ENCODE measurements around the gene SEMA4B.
"Not testable (repeated sequence)": the region's sequence is repeated elsewhere in the genome, so short reads cannot be mapped to it uniquely, and the experiment has no call there.

The SEMA4B gene
- 4.8 to 16.7 reads per million in 2 experiments for total RNA-seq

GRCh38 chr15:90201130-90201943, at the start of gene SEMA4B:
TSS of gene SEMA4B (plus strand) at chr15:90201330. CDS start at chr15:90201579, 249 bp downstream.
- DNase-seq (ENCODE audit: low read depth) = peak; percentile 56

GRCh38 chr15:90151989-90152645, 49.0 kb upstream of the SEMA4B start:
- no peak for DNase-seq (ENCODE audit: low read depth)

GRCh38 chr15:90153658-90154057, 47.5 kb upstream of the SEMA4B start:
- DNase-seq (ENCODE audit: low read depth) = no peak

GRCh38 chr15:90154246-90154645, 46.9 kb upstream of the SEMA4B start:
- no peak for DNase-seq (ENCODE audit: low read depth)

- DNase-seq (ENCODE audit: low read depth) = no peak
These were observed 46.1 kb upstream of the SEMA4B start for GRCh38 chr15:90154861-90155626.

GRCh38 chr15:90159213-90159612, 41.9 kb upstream of the SEMA4B start:
- DNase-seq (ENCODE audit: low read depth) = no peak

- DNase-seq (ENCODE audit: low read depth) = no peak
These were observed 40.1 kb upstream of the SEMA4B start for GRCh38 chr15:90160781-90161727.

GRCh38 chr15:90161950-90162361, 39.2 kb upstream of the SEMA4B start:
- DNase-seq (ENCODE audit: low read depth) = no peak

- no peak for DNase-seq (ENCODE audit: low read depth)
These were observed 38.2 kb upstream of the SEMA4B start for GRCh38 chr15:90162956-90163355.

- DNase-seq (ENCODE audit: low read depth) = not testable (repeated sequence)
These were observed 36.9 kb upstream of the SEMA4B start for GRCh38 chr15:90164239-90164638.

GRCh38 chr15:90165157-90165556, 36.0 kb upstream of the SEMA4B start:
- no peak for DNase-seq (ENCODE audit: low read depth)

GRCh38 chr15:90165659-90166489, 35.3 kb upstream of the SEMA4B start:
- no peak for DNase-seq (ENCODE audit: low read depth)

GRCh38 chr15:90167121-90167520, 34.0 kb upstream of the SEMA4B start:
- no peak for DNase-seq (ENCODE audit: low read depth)

- DNase-seq (ENCODE audit: low read depth) = no peak
These were observed 29.5 kb upstream of the SEMA4B start for GRCh38 chr15:90171623-90172022.

- no peak for DNase-seq (ENCODE audit: low read depth)
These were observed 27.8 kb upstream of the SEMA4B start for GRCh38 chr15:90173372-90173771.

GRCh38 chr15:90174140-90174875, 26.8 kb upstream of the SEMA4B start:
- DNase-seq (ENCODE audit: low read depth) = no peak

- no peak for DNase-seq (ENCODE audit: low read depth)
These were observed 24.1 kb upstream of the SEMA4B start for GRCh38 chr15:90177012-90177411.

- DNase-seq (ENCODE audit: low read depth) = no peak
These were observed 22.4 kb upstream of the SEMA4B start for GRCh38 chr15:90178468-90179435.

GRCh38 chr15:90181776-90182175, 19.4 kb upstream of the SEMA4B start:
- DNase-seq (ENCODE audit: low read depth) = no peak

Data from T follicular helper cell (primary cell).